SK-N-SH treated with all-trans-retinoic acid at 6 μM for 48 hours (cell line): ENCODE results near the gene DUSP5.

ENCODE experiments used
- ATAC-seq: fragments of 200-7000 bp; cut with Tn5 transposase; 3 replicates; pipeline ENCODE4 v1.9.1; 2020; ENCODE audit warnings: mild to moderate bottlenecking, moderate library complexity
- ARNTL ChIP-seq: fragments of 450-650 bp; formaldehyde crosslinking; IDR thresholded peaks from 2 replicates; pipeline ENCODE4 v1.5.0; 2020; ENCODE audit warnings: low read depth, mild to moderate bottlenecking, moderate library complexity, borderline replicate concordance
- BACH2 ChIP-seq: fragments of 250-450 bp; sonication (Bioruptor Pico); IDR thresholded peaks from 2 replicates; pipeline ENCODE4 v1.9.0; 2021; ENCODE audit warnings: mild to moderate bottlenecking, borderline replicate concordance
- CSRNP3 ChIP-seq: fragments of 250-450 bp; sonication (Bioruptor Pico); IDR thresholded peaks from 2 replicates; pipeline ENCODE4 v1.5.1; 2021; ENCODE audit warnings: mild to moderate bottlenecking, moderate library complexity
- ESRRG ChIP-seq: fragments of 250-450 bp; sonication (Bioruptor Pico); IDR thresholded peaks from 2 replicates; pipeline ENCODE4 v1.6.1; 2021; ENCODE audit warnings: mild to moderate bottlenecking
- GLIS3 ChIP-seq: fragments of 250-450 bp; sonication (Bioruptor Pico); IDR thresholded peaks from 2 replicates; pipeline ENCODE4 v1.5.0; 2020; ENCODE audit warnings: mild to moderate bottlenecking, moderate library complexity
- PATZ1 ChIP-seq: fragments of 250-450 bp; sonication (Bioruptor Pico); IDR thresholded peaks from 2 replicates; pipeline ENCODE4 v1.8.0; 2020; ENCODE audit warnings: mild to moderate bottlenecking, moderate library complexity, borderline replicate concordance
- PPARA ChIP-seq: fragments of 250-450 bp; sonication (Bioruptor Pico); IDR thresholded peaks from 2 replicates; pipeline ENCODE4 v1.5.0; 2020; ENCODE audit warnings: mild to moderate bottlenecking, borderline replicate concordance
- TCF4 ChIP-seq: fragments of 250-450 bp; sonication (Bioruptor Pico); IDR thresholded peaks from 2 replicates; pipeline ENCODE4 v1.8.0; 2021; ENCODE audit warnings: mild to moderate bottlenecking, moderate library complexity, borderline replicate concordance
- TOX ChIP-seq: fragments of 250-450 bp; sonication (Bioruptor Pico); IDR thresholded peaks from 2 replicates; pipeline ENCODE4 v1.8.0; 2021; ENCODE audit warnings: mild to moderate bottlenecking, moderate library complexity, borderline replicate concordance
- ZFP30 ChIP-seq: fragments of 450-650 bp; formaldehyde crosslinking; IDR thresholded peaks from 2 replicates; pipeline ENCODE4 v1.5.0; 2022; ENCODE audit warnings: mild to moderate bottlenecking, moderate library complexity
- ZNF70 ChIP-seq: fragments of 450-650 bp; formaldehyde crosslinking; IDR thresholded peaks from 2 replicates; pipeline ENCODE4 v1.5.0; 2020; ENCODE audit warnings: mild to moderate bottlenecking, moderate library complexity
- TF ChIP-seq, protein P1 (sequence below): fragments of 250-450 bp; sonication (Bioruptor Pico); IDR thresholded peaks from 2 replicates; pipeline ENCODE4 v1.5.0; 2020; ENCODE audit warnings: mild to moderate bottlenecking, moderate library complexity

Gene DUSP5

GRCh38 chr10:110558041-110558440 is 60.3 kb downstream of the DUSP5 start (continued):
- TF ChIP-seq PPARA (CRISPR knock-in tag) (no peak), TOX (CRISPR knock-in tag) (no peak)

DNA sequence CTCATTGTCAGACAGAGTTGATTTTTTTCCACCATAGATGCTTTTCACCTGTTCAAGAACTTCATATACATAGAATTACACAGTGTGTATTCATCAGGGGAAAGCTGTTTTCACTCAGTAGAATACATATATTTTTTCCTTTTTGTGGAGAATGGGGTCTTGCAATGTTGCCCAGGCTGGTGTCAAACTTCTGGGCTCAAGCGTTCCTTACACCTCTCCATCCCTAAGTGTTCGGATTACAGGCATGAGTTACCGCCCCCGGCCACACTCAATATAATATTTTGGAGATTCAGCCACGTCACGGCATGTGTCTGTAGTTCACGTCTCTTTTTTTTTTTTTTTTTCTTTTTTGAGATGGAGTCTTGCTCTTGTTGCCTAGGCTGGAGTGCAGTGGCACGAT is 62.3 kb downstream of the DUSP5 start:
- no peak for ATAC-seq

More for the DNA sequence above, 62.3 kb downstream of the DUSP5 start:
- TF ChIP-seq BACH2 (CRISPR knock-in tag): no peak
- TF ChIP-seq CSRNP3: no peak
- no peak for TF ChIP-seq ZFP30 (CRISPR knock-in tag)
- no peak for TF ChIP-seq ESRRG (CRISPR knock-in tag)
- TF ChIP-seq ZNF70 (CRISPR knock-in tag): no peak
- TF ChIP-seq ARNTL (CRISPR knock-in tag): no peak
- TF ChIP-seq GLIS3 (CRISPR knock-in tag): no peak
- TF ChIP-seq TCF4 (CRISPR knock-in tag): no peak
- TF ChIP-seq, protein P1, sequence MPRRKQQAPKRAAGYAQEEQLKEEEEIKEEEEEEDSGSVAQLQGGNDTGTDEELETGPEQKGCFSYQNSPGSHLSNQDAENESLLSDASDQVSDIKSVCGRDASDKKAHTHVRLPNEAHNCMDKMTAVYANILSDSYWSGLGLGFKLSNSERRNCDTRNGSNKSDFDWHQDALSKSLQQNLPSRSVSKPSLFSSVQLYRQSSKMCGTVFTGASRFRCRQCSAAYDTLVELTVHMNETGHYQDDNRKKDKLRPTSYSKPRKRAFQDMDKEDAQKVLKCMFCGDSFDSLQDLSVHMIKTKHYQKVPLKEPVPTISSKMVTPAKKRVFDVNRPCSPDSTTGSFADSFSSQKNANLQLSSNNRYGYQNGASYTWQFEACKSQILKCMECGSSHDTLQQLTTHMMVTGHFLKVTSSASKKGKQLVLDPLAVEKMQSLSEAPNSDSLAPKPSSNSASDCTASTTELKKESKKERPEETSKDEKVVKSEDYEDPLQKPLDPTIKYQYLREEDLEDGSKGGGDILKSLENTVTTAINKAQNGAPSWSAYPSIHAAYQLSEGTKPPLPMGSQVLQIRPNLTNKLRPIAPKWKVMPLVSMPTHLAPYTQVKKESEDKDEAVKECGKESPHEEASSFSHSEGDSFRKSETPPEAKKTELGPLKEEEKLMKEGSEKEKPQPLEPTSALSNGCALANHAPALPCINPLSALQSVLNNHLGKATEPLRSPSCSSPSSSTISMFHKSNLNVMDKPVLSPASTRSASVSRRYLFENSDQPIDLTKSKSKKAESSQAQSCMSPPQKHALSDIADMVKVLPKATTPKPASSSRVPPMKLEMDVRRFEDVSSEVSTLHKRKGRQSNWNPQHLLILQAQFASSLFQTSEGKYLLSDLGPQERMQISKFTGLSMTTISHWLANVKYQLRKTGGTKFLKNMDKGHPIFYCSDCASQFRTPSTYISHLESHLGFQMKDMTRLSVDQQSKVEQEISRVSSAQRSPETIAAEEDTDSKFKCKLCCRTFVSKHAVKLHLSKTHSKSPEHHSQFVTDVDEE: no peak
- no peak for TF ChIP-seq PATZ1 (CRISPR knock-in tag)
